Kidney epithelial cell (primary cell): ENCODE data around the gene DNPH1. TPM values are rescaled to one million over a fixed set of nuclear protein-coding genes. Genes with fewer than 3 reads are reported as not detected.

Experiments used
- DNase-seq: peaks from one replicate; pipeline ENCODE4 v3.0.0-alpha.2; 2010; ENCODE audit warnings: low read depth
- H3K27me3 ChIP-seq: 2 replicates; pipeline ENCODE4 v1.6.0; 2011; ENCODE audit warnings: low read length; ENCODE audit not compliant: control insufficient read depth, insufficient read depth
- H3K36me3 ChIP-seq: 2 replicates; pipeline ENCODE4 v1.5.1; 2011; ENCODE audit warnings: low read length; ENCODE audit not compliant: control insufficient read depth, insufficient read depth
- H3K4me3 ChIP-seq: 2 replicates; pipeline ENCODE4 v1.5.1; 2011; ENCODE audit warnings: low read depth, mild to moderate bottlenecking, control low read depth, low read length
- total RNA-seq: library from RNA; depleted of rRNA; stranded (reverse); fragments of >200 nt; gene quantifications from 2 replicates; pipeline ENCODE4 v1.2.3, GENCODE V29; 2015
- TF ChIP-seq, protein P1 (sequence below): IDR thresholded peaks from 2 replicates; pipeline ENCODE4 v1.5.1; 2011; ENCODE audit warnings: mild to moderate bottlenecking, moderate library complexity, low read length, control low read depth, inconsistent platforms; ENCODE audit not compliant: insufficient read depth, poor library complexity, severe bottlenecking

Gene DNPH1
- total RNA-seq, 1 donor from 2014 or later = 284 TPM

DNA sequence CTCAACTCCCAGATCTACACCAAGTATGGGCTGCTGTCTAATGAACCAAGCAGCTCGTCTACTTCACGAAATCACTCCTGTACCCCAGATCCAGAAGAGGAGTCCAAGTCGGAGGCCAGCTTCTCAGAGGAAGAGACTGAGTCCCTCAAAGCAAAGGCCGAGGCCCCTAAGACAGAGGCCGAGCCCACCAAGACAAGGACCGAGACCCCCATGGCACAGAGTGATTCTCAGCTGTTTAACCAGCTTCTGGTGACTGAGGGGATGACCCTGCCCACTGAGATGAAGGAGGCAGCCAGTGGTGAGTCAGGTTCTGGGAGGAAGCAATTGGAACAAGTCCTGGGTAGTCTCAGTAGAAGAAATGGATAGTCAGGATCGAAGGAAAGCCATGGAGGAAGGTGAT is 41.5 kb downstream of the DNPH1 start:
- Histone ChIP-seq H3K36me3 (peaks cover 3% of the 10 kb centered on the region), H3K4me3 (no peak overlapping the region), H3K27me3 (no peaks in the 10 kb centered on the region)
- TF ChIP-seq, protein P1, sequence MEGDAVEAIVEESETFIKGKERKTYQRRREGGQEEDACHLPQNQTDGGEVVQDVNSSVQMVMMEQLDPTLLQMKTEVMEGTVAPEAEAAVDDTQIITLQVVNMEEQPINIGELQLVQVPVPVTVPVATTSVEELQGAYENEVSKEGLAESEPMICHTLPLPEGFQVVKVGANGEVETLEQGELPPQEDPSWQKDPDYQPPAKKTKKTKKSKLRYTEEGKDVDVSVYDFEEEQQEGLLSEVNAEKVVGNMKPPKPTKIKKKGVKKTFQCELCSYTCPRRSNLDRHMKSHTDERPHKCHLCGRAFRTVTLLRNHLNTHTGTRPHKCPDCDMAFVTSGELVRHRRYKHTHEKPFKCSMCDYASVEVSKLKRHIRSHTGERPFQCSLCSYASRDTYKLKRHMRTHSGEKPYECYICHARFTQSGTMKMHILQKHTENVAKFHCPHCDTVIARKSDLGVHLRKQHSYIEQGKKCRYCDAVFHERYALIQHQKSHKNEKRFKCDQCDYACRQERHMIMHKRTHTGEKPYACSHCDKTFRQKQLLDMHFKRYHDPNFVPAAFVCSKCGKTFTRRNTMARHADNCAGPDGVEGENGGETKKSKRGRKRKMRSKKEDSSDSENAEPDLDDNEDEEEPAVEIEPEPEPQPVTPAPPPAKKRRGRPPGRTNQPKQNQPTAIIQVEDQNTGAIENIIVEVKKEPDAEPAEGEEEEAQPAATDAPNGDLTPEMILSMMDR = no peak
- DNase-seq = no peak

GRCh38 chr6:43186706-43187105 is 42.6 kb downstream of the DNPH1 start:
- peaks cover 3% of the 10 kb centered on the region for H3K36me3 ChIP-seq
- no peaks in the 10 kb centered on the region for H3K27me3 ChIP-seq
- TF ChIP-seq, protein P1 = no peak
- no peak for DNase-seq
- no peak overlapping the region for H3K4me3 ChIP-seq

GRCh38 chr6:43186019-43186418 is 43.3 kb downstream of the DNPH1 start:
- peaks cover 3% of the 10 kb centered on the region for H3K36me3 ChIP-seq
- TF ChIP-seq, protein P1 = no peak
- no peak overlapping the region for H3K4me3 ChIP-seq
- no peak for DNase-seq
- no peaks in the 10 kb centered on the region for H3K27me3 ChIP-seq

DNA sequence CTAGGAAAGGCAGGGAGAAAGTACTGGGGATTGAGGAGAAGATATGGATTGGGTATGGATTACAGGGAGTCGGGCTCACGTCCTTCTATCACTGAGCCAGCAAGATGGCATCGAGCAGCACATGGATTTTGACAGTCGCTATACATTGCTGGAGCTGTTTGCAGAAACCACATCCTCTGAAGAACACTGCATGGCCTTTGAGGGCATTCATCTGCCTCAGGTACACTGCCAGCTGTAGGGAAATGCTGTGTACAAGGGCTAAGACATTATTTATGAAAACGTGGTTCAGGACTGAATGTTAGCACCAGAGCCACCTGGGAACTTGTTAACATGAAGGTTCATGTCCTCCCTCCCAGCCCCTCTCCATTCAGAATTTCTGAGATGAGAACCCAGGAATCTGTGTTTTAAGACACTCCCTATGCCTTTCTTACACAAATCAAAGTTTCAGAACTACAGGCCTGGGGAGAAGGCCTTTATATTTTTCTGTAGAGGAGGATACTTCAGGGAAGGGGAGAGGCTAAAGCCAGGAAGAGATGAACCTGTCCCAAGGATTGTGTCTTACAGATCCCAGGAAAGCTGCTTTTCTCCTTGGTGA is 43.8 kb downstream of the DNPH1 start:
- no peak for DNase-seq
- TF ChIP-seq, protein P1 = no peak
- H3K36me3 ChIP-seq = peaks cover 3% of the 10 kb centered on the region
- no peak overlapping the region for H3K4me3 ChIP-seq
- H3K27me3 ChIP-seq = no peaks in the 10 kb centered on the region

GRCh38 chr6:43184268-43184985 is 44.9 kb downstream of the DNPH1 start:
- peaks cover 7% of the 10 kb centered on the region for H3K36me3 ChIP-seq
- TF ChIP-seq, protein P1 = no peak

DNA sequence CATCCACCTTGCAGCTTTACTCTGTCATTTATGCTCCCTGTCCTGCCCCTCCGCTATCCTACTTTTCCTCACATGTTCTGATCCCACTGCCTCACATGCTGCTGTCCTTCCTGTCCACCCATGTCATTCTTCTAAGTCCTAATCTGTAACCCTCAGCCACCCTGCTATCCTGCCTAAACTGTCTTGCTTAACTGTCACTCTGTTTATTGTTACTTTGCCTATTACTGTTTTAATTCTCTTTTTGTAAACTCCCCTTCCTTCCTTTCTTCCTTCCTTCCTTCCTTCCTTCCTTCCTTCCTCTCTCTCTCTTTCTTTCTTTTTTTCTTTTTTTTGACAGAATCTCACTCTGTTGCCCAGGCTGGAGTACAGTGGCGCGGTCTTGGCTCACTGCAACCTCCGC is 45.8 kb downstream of the DNPH1 start:
- no peak for DNase-seq
- H3K36me3 ChIP-seq = peaks cover 9% of the 10 kb centered on the region
- H3K4me3 ChIP-seq = no peak overlapping the region
- no peaks in the 10 kb centered on the region for H3K27me3 ChIP-seq
- TF ChIP-seq, protein P1 = no peak

More at GRCh38 chr6:43184268-43184985, 44.9 kb downstream of the DNPH1 start:
- no peaks in the 10 kb centered on the region for H3K27me3 ChIP-seq
- DNase-seq = no peak
- no peak overlapping the region for H3K4me3 ChIP-seq
